ENCODE results near the gene KCNJ14.

Gene KCNJ14

DNA sequence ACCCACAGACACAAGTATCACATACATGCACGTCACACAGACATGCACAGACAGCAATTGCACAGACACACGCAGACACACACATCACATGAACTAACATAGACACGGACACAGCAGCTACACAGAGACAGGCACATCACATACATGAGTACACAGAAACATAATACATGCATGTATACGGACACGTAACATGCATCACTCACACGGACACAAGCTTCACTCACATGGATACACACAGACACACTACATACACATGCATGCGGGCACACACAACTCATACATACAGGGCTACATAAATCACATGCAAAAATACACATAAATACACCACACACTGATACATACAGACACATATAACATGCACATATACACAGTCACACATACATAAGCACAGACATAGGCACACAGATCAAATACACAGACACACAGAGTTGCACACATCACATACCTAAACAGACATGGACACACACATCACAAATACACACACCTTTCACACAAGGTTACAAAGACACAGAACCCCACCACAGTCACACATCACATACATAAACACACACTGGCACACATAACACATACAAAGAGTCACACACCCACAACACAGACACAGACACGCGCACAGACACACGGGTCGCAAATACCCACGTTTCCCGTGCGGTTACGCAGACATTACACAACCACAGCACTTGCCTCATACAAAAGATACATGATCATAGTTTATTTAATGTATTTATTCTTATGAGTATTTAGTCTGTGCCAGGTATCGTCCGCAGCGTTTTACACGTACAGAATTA, 57.3 kb downstream of the KCNJ14 start:
- Histone ChIP-seq H4K20me1 (ENCODE audit: insufficient read depth, low read length) (no peaks in the 10 kb centered on the region), H3K4me2 (ENCODE audit: low read length) (peak overlapping the region; percentile 81), H3K9me3 (ENCODE audit: insufficient read depth, low read length) (no peaks in the 10 kb centered on the region), H3K36me3 (replicated peaks; ENCODE audit: low read depth, low read length) (no peaks in the 10 kb centered on the region), H3K4me1 (ENCODE audit: low read length) (peaks cover 20% of the 10 kb centered on the region), H2AFZ (ENCODE audit: low read depth, low read length) (peak overlapping the region; percentile 92), H3K27ac (ENCODE audit: low read length) (no peak overlapping the region), H3K9ac (ENCODE audit: low read length) (peak overlapping the region; percentile 73), H3K79me2 (ENCODE audit: low read length) (no peaks in the 10 kb centered on the region), H3K27me3 (ENCODE audit: low read depth, low read length) (peaks cover 11% of the 10 kb centered on the region), H3K4me3 (ENCODE audit: low read length) (peak overlapping the region; percentile 86)
- no peak for TF ChIP-seq EZH2phosphoT487 (IDR thresholded peaks at IDR 0.05; ENCODE audit: low read depth)
- TF ChIP-seq, protein P1, sequence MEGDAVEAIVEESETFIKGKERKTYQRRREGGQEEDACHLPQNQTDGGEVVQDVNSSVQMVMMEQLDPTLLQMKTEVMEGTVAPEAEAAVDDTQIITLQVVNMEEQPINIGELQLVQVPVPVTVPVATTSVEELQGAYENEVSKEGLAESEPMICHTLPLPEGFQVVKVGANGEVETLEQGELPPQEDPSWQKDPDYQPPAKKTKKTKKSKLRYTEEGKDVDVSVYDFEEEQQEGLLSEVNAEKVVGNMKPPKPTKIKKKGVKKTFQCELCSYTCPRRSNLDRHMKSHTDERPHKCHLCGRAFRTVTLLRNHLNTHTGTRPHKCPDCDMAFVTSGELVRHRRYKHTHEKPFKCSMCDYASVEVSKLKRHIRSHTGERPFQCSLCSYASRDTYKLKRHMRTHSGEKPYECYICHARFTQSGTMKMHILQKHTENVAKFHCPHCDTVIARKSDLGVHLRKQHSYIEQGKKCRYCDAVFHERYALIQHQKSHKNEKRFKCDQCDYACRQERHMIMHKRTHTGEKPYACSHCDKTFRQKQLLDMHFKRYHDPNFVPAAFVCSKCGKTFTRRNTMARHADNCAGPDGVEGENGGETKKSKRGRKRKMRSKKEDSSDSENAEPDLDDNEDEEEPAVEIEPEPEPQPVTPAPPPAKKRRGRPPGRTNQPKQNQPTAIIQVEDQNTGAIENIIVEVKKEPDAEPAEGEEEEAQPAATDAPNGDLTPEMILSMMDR (IDR thresholded peaks at IDR 0.05; ENCODE audit: low read depth, low read length) = no peak

DNA sequence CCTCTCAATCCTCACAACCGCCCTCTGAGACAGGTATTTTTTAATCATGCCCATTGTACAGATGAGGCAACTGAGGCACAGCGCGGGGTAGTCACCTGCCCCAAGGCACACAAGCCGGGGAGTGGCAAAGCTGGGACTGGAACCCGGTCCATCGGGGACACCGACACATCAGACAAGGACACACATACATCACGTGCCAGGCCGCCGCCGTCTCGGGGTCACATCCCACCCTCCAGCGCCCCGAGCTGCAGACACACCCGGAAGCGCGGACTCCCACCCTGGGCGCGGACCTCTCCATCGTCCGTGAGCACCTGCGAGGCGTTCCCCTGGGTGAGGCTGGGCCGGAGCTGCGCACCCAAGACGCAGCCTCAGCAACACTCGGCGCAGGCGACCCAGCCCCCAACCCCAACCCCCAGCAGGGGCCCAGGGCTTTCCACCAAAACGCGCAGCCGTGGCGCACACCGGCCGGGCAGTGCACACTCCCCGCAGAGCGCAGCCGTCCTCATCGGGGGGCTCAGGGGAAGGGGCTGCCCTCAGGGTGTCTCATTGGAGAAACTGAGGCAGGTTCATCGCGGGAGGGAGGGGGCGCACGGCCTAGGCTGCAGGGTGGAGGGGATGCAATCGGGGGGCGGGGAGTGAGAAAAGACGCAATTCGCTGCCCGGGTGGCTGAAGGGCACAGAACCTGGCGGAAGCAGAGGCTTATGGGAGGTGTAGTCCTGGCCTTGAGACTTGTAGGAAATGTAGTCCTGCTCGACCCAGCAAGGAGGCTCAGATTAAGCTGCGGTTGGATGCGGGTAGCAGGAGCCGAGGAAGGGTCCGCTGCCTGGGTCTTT, 58.1 kb downstream of the KCNJ14 start:
- Histone ChIP-seq H3K27ac (ENCODE audit: low read length) (peak overlapping the region; percentile 31), H2AFZ (ENCODE audit: low read depth, low read length) (peak overlapping the region; percentile 92), H3K4me1 (ENCODE audit: low read length) (peaks cover 20% of the 10 kb centered on the region), H3K4me2 (ENCODE audit: low read length) (peak overlapping the region; percentile 81), H3K36me3 (replicated peaks; ENCODE audit: low read depth, low read length) (no peaks in the 10 kb centered on the region), H3K9me3 (ENCODE audit: insufficient read depth, low read length) (no peaks in the 10 kb centered on the region), H3K4me3 (ENCODE audit: low read length) (peak overlapping the region; percentile 86), H3K79me2 (ENCODE audit: low read length) (no peaks in the 10 kb centered on the region), H3K27me3 (ENCODE audit: low read depth, low read length) (peaks cover 11% of the 10 kb centered on the region), H4K20me1 (ENCODE audit: insufficient read depth, low read length) (no peaks in the 10 kb centered on the region), H3K9ac (ENCODE audit: low read length) (peak overlapping the region; percentile 73)
- TF ChIP-seq, protein P1 (IDR thresholded peaks at IDR 0.05; ENCODE audit: low read depth, low read length) = no peak
- no peak for TF ChIP-seq EZH2phosphoT487 (IDR thresholded peaks at IDR 0.05; ENCODE audit: low read depth)

DNA sequence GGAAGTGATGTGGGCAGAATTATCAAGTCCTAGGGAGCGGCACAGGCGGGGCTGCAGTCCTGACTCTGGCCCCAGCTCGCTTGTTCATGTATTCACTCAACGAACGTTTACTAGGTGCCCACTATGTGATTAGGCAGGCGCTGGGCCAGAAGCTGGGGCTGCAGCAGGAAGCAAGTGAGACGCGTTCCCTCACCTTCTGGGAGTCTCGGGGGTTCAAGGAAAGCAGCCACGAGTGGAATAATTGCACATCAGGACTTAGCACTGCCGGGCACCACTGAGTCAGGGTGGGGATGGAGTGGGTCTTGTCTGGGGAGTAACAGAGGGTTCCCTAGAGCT, 58.7 kb downstream of the KCNJ14 start:
- Histone ChIP-seq H4K20me1 (ENCODE audit: insufficient read depth, low read length) (no peaks in the 10 kb centered on the region), H3K9me3 (ENCODE audit: insufficient read depth, low read length) (no peaks in the 10 kb centered on the region), H3K27ac (ENCODE audit: low read length) (no peak overlapping the region), H3K27me3 (ENCODE audit: low read depth, low read length) (peaks cover 11% of the 10 kb centered on the region), H3K9ac (ENCODE audit: low read length) (peak overlapping the region; percentile 73), H3K79me2 (ENCODE audit: low read length) (no peaks in the 10 kb centered on the region), H3K4me3 (ENCODE audit: low read length) (peak overlapping the region; percentile 86), H3K36me3 (replicated peaks; ENCODE audit: low read depth, low read length) (no peaks in the 10 kb centered on the region), H3K4me1 (ENCODE audit: low read length) (peaks cover 20% of the 10 kb centered on the region), H3K4me2 (ENCODE audit: low read length) (peak overlapping the region; percentile 81), H2AFZ (ENCODE audit: low read depth, low read length) (peak overlapping the region; percentile 92)
- TF ChIP-seq EZH2phosphoT487 (IDR thresholded peaks at IDR 0.05; ENCODE audit: low read depth) = no peak

DNA sequence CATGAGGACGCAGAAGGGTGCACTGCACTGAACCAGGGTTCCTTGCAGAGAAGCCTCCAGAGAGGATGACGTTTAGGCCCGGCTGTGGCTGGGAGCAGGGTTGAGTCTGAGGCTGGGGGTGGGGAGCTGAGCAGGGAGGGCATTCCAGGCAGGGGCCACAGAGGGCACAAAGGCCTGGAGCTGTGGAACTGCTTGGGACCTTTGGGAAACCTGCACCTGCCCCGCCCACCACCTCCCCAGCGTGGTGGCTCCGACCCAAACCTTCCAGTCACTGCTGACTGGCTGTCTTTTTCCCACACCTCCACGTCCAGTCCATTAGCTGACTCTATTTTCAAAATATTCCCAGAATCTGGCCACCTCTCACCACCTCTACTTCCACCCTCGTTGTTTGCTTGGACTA, 61.2 kb downstream of the KCNJ14 start:
- H3K9me3 ChIP-seq (ENCODE audit: insufficient read depth, low read length) = no peaks in the 10 kb centered on the region
- peaks cover 17% of the 10 kb centered on the region for H3K4me1 ChIP-seq (ENCODE audit: low read length)
- H3K27ac ChIP-seq (ENCODE audit: low read length) = no peak overlapping the region
- H3K79me2 ChIP-seq (ENCODE audit: low read length) = no peaks in the 10 kb centered on the region
- no peak overlapping the region for H3K4me2 ChIP-seq (ENCODE audit: low read length)
- H3K27me3 ChIP-seq (ENCODE audit: low read depth, low read length) = peaks cover 11% of the 10 kb centered on the region
- H3K9ac ChIP-seq (ENCODE audit: low read length) = no peak overlapping the region
- no peaks in the 10 kb centered on the region for H3K36me3 ChIP-seq (replicated peaks; ENCODE audit: low read depth, low read length)
- TF ChIP-seq, protein P1 (IDR thresholded peaks at IDR 0.05; ENCODE audit: low read depth, low read length) = no peak
- no peak for TF ChIP-seq EZH2phosphoT487 (IDR thresholded peaks at IDR 0.05; ENCODE audit: low read depth)
- H4K20me1 ChIP-seq (ENCODE audit: insufficient read depth, low read length) = no peaks in the 10 kb centered on the region
- H3K4me3 ChIP-seq (ENCODE audit: low read length) = no peak overlapping the region
- no peak overlapping the region for H2AFZ ChIP-seq (ENCODE audit: low read depth, low read length)

All from OCI-LY3 (cell line).